M059J (cell line): ENCODE measurements around the gene CRACDL. TPM values are rescaled to one million over a fixed set of nuclear protein-coding genes. Genes with fewer than 3 reads are reported as not detected.
"Not testable (repeated sequence)": the region's sequence is repeated elsewhere in the genome, so short reads cannot be mapped to it uniquely, and the experiment has no call there.

Experiments used
- DNase-seq: peaks from one replicate; pipeline ENCODE4 v3.0.0-alpha.2; 2012; ENCODE audit warnings: low read depth
- total RNA-seq: library from RNA; depleted of rRNA; stranded (reverse); fragments of >200 nt; shearing (Covaris generic); gene quantifications from 2 replicates; pipeline ENCODE4 v1.2.3, GENCODE V29; 2014

CRACDL gene
- total RNA-seq, 1 experiment from 2014 or later: not detected

DNA sequence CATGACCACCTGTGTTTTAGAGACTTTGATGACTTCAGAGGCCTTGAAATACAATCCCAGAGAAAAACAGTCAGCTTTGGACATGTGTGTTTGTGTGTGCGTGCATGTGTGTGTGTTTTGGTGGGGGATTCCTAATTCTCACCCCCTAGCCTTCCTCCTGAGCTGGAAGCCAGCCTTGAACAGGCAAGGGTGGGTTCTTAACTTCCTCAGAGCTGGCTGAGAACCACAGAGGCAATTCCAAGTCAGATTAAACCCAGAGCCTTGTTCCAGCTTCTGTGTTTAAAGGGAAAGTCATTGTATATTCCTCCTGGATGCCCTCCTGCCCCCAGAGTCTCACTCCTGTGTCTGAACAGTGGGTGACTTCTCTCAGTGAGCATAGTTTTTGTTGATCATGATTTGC, 159.9 kb downstream of the CRACDL start:
- no peak for DNase-seq

DNA sequence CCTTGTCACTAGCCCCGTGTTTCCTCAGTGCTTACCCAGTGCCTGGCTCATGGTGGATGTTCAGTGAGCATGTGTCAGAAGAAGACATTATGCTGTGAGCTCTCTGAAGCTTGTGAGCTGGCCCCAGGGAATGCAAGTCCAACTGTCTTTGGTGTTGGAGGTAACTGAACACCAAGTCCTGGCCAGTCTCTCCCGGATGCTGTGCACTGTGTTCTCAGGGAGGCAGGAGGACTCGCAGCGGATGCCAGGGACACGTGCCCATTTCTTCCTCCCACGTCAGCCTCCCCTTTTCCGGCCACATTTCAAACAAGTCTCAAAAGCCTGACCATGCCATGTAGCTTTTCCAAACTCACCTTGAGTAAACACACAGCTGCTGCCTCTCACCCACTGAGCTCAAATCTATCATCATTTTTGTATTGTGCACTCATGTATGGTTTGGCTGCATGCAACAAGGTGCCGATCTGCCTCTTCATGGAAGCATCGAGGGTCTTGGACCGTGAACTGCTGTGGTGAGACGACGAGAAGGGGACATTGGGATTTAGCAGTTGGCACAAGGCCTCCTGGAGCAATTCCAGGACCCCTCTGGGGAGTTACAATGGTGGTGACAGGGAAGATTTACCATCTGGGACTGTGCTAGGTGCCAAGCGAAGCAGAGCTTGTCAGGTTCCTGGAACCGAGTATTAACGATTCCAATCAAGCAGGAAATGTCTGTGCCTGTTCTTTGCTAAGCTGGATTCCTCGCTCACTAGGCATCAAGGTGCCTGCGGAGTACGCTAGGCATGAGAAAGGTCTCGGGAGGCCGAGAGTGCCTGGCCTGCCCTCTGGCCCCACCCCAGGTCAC, 160.7 kb downstream of the CRACDL start:
- DNase-seq: peak; percentile 21

DNA sequence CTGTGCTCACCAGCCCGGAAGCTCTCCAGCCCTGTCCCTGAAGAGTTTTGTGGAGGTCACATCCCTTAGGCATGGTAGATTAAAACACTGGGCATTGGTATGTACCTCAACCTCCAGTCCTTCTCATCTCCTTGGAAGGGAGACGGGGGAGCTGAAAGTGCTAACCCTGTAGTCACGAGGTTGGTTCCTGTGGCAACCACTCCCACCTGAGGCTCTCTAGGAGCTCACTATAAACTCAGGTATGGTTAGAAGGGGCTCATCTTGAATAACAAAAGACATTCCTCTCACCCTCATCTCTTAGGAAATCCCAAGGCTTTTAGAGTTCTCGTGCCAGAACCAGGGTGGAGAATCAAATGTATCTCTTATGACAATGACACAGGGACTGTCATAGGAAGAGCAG, 162.1 kb downstream of the CRACDL start:
- no peak for DNase-seq

DNA sequence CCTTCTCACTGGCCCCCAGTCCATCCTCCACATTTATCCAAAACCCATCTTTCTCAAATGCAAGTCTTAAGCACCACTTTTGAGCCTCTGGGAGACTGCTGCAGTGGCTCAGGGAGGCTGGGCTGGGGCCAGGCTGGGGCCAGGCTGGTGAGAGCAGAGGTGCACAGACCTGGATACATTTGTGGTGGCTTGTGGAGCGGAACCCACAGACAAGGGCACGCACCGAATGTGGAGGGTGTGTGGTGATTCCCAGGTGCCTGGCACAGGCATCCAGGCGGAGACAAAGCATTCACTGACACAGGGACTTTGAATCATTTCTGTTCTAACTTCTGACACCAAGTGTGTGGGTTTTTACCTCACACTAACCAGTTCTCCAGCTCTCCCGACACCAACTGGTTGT, 162.9 kb downstream of the CRACDL start:
- DNase-seq: no peak

DNA sequence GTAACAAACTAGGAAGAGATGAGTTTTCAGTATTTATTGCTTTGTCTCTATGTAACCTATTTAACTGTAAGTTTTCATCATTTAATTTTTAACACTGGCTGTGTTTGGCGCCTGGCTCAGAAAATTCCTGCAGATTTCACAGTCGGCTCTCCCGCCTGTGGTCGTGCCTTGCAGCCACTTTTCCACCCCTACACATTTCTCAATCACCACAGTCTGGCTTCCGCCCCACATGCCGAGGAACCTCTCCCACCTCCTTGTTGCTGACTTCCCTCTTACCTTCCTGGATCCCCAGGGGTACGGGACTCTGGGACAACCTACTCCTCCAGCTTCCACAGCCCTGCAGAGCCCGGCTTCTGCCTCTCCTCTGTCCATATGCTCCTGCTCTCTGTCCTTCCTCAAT, 163.5 kb downstream of the CRACDL start:
- DNase-seq: no peak

DNA sequence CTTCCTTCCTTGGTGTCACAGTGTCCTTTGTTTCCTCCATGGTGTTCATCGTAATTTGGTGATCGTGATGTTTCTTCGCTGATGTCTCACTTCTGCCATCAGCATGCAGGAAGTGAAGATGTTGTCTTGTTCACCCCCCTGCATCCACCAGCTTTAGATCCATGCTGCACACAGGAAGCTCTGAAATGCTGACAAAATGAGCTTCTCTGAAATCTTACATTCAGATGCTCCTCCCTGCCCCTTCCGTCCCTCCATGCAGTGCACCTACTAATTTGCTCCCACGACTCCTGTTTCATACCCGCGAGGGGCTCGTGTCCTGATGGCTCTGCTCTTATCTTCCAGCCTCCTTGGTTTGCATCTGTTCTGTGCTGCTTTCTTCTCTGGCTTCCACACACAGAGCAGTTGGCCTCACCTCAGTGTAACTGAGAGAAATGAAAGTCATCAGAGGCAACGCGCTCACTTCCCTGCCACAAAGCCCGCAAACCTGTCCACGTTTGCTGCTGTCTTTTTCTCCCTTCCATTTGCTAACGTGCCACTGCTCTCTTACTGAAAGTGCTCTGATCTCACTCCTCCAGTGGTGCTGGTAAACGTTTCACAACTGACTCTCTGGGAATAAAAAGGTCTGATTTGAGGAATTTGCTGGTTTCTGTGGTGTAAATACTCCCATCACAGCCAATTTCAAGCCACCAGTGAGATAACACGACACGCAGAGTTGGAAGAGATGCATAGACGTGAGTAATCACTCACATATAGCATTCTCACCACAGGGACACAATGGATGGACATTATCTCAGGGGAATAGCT, 164.1 kb downstream of the CRACDL start:
- no peak for DNase-seq

DNA sequence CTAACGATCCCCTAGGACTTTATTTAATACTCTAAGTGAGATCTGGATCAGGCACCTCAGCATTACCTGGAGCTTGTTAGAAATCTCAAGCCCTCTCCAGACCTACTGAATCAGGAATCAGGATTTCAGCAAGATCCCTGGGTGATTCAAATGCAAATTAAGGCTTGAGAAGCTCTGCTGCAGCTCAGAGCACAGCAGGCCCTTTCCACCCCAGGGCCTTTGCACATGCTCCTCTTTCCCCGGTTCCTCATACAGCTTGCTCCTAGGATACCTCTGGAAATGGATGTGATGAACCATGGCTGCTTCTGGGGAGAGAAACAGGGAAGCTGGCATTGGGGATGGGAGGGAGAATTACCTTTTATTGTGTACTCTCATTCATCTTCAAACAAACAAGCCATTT, 164.8 kb downstream of the CRACDL start:
- DNase-seq: no peak

DNA sequence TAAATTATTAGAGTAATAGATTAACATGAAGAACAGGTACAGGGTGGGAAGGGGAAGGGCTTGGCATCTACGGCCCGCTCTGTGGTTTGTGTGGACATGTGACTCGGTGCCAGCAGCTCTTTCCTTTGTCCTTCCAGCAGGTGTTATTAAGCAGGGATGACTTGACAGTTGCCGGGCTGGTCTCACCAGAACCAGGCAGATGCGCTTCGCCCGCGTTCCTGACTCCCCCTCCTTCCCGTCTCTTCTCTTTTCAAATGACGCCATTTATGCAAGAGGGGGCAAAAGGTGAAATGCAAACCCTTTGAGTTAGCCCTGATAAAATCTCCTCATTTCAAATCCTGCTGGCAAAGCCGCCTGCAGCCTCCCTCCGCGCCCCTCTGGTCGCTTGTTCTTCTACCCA, 166.2 kb downstream of the CRACDL start:
- no peak for DNase-seq

DNA sequence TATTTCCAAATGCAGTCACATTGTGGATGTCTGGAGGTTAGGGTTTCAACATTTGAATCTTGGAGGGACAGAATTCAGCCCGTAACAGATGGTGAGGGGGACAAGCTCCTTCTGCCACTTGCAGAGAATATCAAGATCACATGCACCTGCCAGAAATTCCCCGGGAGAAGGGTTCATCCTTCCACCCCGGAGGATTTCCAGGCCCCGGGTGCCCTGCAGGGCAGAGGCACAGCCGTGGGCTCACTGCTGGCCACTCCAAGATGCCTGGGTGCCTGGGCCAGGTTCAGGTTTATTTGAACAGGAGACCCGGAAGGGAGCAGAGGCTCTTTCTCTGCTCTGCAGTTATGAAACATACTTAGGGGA, 166.9 kb downstream of the CRACDL start:
- DNase-seq: no peak

DNA sequence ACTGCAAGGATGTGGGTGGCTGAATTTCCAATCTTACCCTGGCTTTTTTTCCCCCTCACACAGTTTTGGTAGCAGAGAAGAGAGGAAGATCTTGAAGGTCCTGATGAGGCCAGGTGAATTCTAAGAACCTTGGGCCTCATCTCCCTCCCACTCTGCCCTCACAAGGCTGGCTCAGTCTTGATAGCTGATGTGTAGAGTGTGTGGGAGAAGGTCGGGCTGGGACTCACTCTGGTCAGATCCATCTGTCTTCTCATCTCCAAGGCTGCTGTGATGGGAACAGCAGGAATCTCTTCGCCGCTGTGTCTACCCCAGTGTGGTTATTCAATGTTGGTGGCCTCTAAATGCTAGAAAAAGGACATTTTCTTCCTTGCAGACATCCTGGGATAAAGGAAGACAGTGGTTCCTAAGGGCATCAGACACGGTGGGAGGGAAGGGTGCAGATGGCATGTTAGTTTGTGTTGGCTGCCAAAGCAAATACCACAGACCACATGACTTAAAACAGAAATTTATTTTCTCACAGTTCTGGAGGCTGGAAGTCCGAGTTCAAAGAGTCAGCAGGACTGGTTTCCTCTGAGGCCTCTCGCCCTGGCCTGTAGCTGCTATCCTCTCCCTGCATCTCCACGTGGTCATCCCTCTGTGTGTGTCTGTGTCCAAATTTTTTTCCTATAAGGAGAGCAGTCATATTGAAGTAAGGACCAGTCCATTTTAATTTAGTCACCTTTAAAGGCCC, 167.5 kb downstream of the CRACDL start:
- DNase-seq: peak; percentile 60

DNA sequence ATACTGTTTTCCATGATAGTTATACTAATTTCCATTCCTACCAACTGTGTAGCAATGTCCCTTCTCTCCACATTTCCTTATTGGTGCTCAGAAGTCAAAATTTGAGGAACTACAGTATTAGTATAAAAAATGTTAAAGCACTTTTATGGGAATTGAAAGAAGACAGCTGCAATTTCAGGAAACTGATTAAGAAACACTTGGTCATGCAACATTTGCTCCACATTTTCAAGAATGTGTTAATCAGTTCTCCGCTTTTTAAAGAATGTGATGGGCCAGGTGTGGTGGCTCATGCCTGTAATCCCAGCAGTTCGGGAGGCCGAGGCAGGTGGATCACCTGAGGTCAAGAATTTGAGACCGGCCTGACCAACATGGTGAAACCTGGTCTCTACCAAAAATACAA, 171.5 kb downstream of the CRACDL start:
- DNase-seq: no peak

DNA sequence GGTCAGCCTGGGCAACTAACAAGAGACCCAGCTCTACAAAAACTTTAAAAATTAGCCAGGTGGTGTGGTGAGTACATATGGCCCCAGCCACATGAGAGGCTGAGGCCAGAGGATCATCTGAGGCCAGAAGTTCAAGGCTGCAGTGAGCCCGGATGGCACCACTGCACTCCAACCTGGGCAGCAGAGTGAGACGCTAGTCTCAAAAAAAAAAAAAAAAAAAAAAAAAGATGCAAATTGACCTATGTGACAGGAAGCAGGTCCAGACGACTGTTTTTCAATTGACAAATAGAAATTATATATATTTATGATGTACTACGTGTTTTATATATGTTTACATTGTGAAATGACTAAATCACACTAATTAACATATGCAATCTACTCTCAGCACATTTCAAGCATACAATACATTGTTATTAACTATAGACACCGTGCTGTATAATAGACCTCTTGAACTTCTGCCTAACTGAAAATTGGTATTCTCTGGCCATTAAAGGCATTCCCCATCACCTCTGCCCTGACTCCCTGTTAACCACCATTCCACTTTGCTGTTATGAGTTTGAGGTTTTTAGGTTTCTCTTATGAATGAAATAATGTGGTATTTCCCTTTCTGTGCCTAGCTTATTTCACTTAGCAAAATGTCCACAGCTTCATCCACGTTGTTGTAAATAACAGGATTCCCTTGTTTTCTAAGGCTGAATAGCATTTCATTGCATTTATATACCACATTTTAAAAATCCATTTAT, 172.6 kb downstream of the CRACDL start:
- DNase-seq: no peak

DNA sequence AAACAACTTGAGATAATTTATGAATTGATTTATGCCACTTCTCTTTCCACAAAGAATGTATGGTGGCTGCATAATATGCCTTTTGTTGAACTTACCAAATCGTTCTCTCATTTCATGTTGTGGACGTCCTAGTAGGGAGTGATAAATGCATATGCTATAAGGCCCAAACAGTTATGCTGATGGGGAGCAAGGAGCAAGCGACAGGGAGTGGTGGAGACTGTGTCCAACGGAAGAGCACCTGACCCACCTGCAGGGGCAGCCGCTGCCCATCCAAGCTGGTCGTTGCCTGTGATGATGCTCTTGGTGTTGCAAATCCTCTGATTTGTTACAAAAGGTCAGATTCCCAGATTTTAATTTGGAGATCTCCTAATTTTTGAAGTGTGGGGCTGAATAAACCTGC, 174.1 kb downstream of the CRACDL start:
- no peak for DNase-seq

DNA sequence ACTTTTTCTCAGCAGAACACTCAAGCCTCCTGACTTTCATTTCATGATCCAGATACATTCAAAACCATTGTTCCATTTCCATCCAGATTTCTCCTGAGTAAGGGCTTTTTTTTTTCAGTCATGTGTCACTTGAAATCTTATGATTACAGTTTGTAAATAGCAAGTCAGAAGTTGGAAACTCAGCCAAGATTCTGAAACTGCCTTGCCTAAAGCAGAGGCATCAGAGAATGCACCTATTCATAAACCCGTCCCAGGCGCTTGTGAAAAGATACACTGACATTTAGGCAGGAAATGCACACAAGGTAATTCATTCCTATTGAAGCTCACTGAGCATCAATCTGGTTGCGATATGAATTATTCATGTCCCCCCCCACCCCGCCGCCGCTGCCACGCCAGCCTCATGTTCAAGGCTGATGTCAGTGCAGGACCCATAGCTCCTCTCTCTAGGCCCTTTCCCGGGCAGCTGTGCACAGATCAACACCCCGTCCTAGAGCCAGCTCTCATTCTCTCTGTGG, 174.7 kb downstream of the CRACDL start:
- DNase-seq: no peak

DNA sequence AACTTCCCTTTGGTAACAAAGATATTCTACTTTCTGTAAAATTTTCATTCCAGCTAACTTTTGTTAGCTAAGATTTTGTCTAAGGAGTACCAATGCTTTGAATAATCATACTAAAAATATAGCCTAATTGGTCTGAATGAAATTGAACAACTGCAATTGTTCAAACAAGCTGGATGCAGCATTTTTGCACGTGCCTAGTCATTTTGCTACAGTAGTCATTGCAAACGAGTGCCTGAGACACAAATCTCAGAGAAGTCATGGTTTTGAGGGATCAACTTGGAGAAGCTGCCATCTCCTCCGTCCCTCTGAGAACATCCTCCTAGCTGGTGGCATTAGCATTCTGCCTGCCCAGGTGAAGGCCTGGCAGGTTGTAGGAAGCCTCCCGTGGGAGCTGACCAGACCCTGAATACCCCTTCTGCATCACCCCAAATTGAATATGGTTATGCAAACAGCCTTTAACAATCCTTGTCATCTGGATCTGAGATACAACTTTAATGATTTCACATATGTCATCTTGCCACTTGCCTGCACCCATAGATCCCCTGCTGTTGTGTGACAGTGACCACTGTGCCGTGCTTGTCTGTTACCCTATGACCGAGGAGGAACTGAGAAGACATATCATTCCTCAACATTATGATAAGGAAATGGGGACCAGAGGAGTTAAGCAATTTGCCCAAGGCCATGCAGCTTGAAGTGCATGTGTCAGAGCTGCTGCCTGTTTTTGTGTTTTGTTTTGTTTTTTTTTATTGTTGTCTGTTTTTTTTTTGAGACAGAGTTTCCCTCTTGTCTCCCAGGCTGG, 176.0 kb downstream of the CRACDL start:
- no peak for DNase-seq

DNA sequence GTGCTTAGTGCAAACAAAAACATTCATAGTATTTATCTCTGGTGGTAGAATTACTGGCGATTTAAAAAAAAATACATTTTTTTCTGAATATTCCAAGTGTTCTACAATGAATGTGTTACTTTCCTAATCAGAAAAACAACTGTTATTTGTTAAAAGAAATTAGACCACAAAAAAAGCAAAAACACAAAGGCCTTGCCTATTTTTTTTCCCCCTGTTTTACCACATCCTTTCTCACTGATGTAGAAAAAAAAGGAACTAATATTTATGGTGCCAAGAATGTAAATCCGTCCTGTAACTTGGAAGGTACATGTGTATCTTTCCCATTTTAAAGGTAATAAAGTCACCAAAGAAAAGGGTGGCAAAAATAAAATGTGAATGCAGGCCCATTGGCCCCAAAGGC, 176.7 kb downstream of the CRACDL start:
- no peak for DNase-seq

DNA sequence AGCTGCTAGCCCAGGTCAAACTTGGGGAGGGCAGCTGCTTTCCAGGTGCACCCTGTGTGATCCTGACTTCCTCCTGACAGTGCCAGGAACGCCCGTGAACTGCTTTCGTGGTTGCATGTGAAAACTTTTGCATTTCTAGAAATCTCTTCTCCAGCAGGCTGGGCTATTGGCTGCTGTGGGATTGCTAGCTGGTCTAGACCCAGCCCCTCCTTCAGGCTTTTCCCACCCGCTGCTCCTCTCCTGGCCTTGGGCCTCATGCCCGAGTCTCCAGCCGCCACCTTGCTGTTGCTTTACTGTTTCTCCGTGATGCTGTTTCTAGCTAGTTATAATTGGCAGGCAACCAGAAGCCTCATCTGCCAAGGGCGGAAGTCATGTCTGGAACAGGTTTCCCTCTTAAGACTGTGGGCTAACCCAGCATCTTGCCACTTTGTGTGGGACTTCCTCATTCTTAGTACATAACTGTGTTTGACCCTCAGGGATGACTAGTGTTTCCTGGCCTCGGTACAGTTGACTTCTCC, 178.1 kb downstream of the CRACDL start:
- DNase-seq: peak; percentile 92

DNA sequence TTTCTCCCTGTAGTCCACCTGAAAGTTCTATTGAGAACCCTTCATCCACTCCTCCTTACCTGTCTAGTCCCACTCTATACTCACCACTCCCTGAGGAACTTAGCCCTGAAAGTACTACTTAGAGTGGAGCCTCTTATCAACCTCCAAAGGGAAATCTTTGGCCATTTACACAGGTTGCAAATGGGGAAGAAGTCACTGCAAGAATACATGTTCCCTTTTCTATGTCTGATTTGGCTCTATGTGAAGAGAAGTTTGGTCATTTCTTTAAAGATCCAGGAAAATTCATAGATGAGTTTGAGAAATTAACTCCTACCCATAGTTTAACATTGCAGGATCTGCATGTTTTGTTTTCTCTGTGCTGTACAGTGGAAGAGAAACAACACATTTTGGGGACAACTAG, 182.2 kb downstream of the CRACDL start:
- DNase-seq: no peak

DNA sequence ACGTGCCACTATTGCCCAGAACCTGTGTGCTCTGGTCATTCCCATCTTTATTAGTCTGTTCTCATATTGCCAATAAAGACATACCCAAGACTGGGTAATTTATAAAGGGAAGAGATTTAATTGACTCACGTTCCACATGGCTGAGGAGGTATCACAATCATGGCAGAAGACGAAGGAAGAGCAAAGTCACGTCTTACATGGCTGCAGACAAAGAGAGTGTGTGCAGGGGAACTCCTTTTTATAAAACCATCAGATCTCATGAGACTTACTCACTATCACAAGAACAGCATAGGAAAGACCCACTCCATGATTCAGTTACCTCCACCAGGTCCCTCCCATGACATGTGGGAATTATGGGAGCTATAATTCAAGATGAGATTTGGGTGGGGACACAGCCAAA, 183.3 kb downstream of the CRACDL start:
- not testable (repeated sequence) for DNase-seq

DNA sequence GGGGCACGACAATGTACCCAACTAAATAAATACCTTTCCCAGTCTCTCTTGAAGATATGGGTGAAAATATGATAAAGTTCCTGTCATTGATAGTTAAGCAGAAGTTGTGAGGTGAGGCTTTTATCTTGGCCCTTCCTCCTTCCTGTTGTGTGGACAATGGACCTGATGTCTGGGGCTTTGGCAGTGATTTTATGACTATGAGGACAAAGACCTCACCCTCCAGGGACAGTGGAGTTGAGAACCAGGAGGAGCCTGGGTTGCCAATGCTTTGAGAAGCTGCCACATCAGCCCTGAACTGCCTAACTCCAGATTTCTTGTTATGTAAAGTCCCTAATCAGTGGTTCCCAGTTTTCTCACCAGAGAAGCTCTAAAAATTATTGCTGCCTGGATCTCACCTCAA, 184.3 kb downstream of the CRACDL start:
- DNase-seq: no peak
